ENCODE measurements around the gene VWA3B.

DNA sequence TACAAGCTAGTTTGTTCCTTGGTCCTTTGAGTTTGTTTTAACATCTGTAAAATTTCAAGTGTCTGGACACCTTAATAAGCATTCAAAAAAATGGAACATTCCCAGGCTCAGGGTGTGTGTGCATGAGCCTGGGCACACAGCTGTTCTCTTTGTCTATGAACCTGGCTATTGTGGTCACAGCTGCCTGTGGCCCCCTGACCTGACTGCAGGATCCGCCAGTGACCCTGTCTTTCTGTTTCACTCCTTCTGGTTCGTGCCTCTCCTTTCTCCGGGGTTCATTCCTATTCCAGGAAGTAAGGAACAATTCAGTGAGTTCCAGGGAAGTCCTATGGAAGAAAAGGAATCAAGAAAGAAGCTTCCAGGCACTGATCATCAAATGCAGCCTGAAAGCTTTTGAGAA lies 35.6 kb downstream of the VWA3B start:
- TF ChIP-seq, protein P1, sequence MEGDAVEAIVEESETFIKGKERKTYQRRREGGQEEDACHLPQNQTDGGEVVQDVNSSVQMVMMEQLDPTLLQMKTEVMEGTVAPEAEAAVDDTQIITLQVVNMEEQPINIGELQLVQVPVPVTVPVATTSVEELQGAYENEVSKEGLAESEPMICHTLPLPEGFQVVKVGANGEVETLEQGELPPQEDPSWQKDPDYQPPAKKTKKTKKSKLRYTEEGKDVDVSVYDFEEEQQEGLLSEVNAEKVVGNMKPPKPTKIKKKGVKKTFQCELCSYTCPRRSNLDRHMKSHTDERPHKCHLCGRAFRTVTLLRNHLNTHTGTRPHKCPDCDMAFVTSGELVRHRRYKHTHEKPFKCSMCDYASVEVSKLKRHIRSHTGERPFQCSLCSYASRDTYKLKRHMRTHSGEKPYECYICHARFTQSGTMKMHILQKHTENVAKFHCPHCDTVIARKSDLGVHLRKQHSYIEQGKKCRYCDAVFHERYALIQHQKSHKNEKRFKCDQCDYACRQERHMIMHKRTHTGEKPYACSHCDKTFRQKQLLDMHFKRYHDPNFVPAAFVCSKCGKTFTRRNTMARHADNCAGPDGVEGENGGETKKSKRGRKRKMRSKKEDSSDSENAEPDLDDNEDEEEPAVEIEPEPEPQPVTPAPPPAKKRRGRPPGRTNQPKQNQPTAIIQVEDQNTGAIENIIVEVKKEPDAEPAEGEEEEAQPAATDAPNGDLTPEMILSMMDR (conservative IDR thresholded peaks at IDR 0.05), result no peak
- TF ChIP-seq ZFX (IDR thresholded peaks at IDR 0.05), result no peak
